Measurements from ENCODE around the gene DPEP3. TPM values are rescaled to one million over a fixed set of nuclear protein-coding genes. Genes with fewer than 3 reads are reported as not detected.

Gene DPEP3
- total and polyA plus RNA-seq, 10 of the 15 experiments (the other 5 are each of a cell fraction or from before 2014, with no cell fraction given): not detected

GRCh38 chr16:67936124-67936879 lies 44.0 kb downstream of the DPEP3 start, which contains the start of gene PSMB10 (continued):
- TF ChIP-seq SKIL (IDR thresholded peaks at IDR 0.05; ENCODE audit: low read depth, poor library complexity, severe bottlenecking) (no peak), HDGF (IDR thresholded peaks at IDR 0.05) (no peak), FOXM1 (IDR thresholded peaks at IDR 0.05; ENCODE audit: low read depth, low read length) (no peak), MEF2A (IDR thresholded peaks at IDR 0.05; ENCODE audit: insufficient read depth, low read depth, low read length) (no peak), EED (IDR thresholded peaks at IDR 0.05; ENCODE audit: low read depth) (no peak), SMC3 (IDR thresholded peaks at IDR 0.05; ENCODE audit: borderline replicate concordance, low read length) (no peak), MAX (IDR thresholded peaks at IDR 0.05; ENCODE audit: low read depth, low read length) (no peak), ATF3 (IDR thresholded peaks at IDR 0.05; ENCODE audit: borderline replicate concordance, extremely low read depth, low read depth, low read length) (no peak), IKZF1 (conservative IDR thresholded peaks at IDR 0.05) (no peak), ATF7 (IDR thresholded peaks at IDR 0.05; ENCODE audit: low read depth) (no peak), ZBTB33 (IDR thresholded peaks at IDR 0.05) (no peak), POLR2AphosphoS5 (IDR thresholded peaks at IDR 0.05; ENCODE audit: low read length) (peak; percentile 89), EGR1 (IDR thresholded peaks at IDR 0.05; ENCODE audit: borderline replicate concordance in 1 of 2, low read depth in 2 of 2, low read length in 2 of 2) (0 out of 3 replicates have a peak, but pooled peaks of 1 of the 2 experiments have one; percentile 2), MXI1 (IDR thresholded peaks at IDR 0.05; ENCODE audit: low read depth, low read length) (no peak), ETV6 (conservative IDR thresholded peaks at IDR 0.05 in 1 of 2, IDR thresholded peaks at IDR 0.05 in 1 of 2; ENCODE audit: borderline replicate concordance in 1 of 2, low read depth in 1 of 2) (peak in 1 of 2 experiments; percentile 60; a peak in 1 of 4 replicates), STAT3 (IDR thresholded peaks at IDR 0.05; ENCODE audit: low read depth, low read length) (no peak), ZNF207 (IDR thresholded peaks at IDR 0.05; ENCODE audit: borderline replicate concordance) (no peak; the same call in 1 of the 2 replicates)
- TF ChIP-seq, protein P1, sequence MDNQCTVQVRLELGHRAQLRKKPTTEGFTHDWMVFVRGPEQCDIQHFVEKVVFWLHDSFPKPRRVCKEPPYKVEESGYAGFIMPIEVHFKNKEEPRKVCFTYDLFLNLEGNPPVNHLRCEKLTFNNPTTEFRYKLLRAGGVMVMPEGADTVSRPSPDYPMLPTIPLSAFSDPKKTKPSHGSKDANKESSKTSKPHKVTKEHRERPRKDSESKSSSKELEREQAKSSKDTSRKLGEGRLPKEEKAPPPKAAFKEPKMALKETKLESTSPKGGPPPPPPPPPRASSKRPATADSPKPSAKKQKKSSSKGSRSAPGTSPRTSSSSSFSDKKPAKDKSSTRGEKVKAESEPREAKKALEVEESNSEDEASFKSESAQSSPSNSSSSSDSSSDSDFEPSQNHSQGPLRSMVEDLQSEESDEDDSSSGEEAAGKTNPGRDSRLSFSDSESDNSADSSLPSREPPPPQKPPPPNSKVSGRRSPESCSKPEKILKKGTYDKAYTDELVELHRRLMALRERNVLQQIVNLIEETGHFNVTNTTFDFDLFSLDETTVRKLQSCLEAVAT (IDR thresholded peaks at IDR 0.05): 0 out of 2 replicates have a peak, but pooled peaks have one; percentile 50
- TF ChIP-seq, protein P2, sequence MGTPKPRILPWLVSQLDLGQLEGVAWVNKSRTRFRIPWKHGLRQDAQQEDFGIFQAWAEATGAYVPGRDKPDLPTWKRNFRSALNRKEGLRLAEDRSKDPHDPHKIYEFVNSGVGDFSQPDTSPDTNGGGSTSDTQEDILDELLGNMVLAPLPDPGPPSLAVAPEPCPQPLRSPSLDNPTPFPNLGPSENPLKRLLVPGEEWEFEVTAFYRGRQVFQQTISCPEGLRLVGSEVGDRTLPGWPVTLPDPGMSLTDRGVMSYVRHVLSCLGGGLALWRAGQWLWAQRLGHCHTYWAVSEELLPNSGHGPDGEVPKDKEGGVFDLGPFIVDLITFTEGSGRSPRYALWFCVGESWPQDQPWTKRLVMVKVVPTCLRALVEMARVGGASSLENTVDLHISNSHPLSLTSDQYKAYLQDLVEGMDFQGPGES (IDR thresholded peaks at IDR 0.05): no peak

Data from GM12878 (cell line).